PFSK-1 (cell line): ENCODE data around the gene OTUD1.

Experiments used
- FOXP2 ChIP-seq: optimal IDR thresholded peaks from 2 replicates; pipeline ENCODE3; 2011; ENCODE audit warnings: borderline replicate concordance, control low read depth, inconsistent platforms; ENCODE audit not compliant: insufficient read depth; ENCODE audit errors: extremely low read length, extremely low read depth
- POLR2AphosphoS5 ChIP-seq: IDR thresholded peaks from 2 replicates; pipeline ENCODE4 v1.6.1; 2012; ENCODE audit warnings: low read depth, mild to moderate bottlenecking, control low read depth, low read length, moderate library complexity
- SIN3A ChIP-seq: IDR thresholded peaks from 2 replicates; pipeline ENCODE4 v1.6.1; 2012; ENCODE audit warnings: mild to moderate bottlenecking, low read length, moderate library complexity, borderline replicate concordance; ENCODE audit not compliant: insufficient read depth
- TAF1 ChIP-seq: IDR thresholded peaks from 2 replicates; pipeline ENCODE4 v1.6.1; 2012; ENCODE audit warnings: low read length, control low read depth, borderline replicate concordance; ENCODE audit not compliant: insufficient read depth
- TF ChIP-seq, protein P1 (sequence below), 2 experiments: IDR thresholded peaks; 2 replicates each; pipeline versions ENCODE4 v1.6.1 to v1.8.0; 2011 to 2012; ENCODE audit warnings: low read depth in 2 of 2, low read length in 2 of 2, control low read depth in 1 of 2, inconsistent platforms in 1 of 2, mild to moderate bottlenecking in 1 of 2, moderate library complexity in 1 of 2; ENCODE audit not compliant: insufficient read depth in 1 of 2

DNA sequence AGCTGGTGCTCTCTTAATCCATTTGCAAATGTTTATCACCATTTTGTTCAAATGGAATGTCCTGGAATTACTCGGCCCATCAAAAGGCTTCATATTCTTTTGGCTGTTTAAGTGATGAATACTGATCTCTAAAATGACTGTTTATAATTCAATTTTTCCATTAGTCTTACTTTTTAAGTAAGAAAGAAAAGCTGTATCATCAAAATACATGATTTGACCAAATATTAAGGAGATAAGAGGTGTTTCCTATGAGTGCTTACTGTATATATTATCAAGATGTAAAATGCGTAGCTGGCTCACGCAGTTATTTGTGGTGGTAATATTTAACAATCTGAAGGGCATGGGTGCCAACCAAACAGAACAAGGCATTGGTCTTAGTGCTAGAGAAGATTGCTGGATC, 51.2 kb downstream of the OTUD1 start:
- TF ChIP-seq, protein P1, sequence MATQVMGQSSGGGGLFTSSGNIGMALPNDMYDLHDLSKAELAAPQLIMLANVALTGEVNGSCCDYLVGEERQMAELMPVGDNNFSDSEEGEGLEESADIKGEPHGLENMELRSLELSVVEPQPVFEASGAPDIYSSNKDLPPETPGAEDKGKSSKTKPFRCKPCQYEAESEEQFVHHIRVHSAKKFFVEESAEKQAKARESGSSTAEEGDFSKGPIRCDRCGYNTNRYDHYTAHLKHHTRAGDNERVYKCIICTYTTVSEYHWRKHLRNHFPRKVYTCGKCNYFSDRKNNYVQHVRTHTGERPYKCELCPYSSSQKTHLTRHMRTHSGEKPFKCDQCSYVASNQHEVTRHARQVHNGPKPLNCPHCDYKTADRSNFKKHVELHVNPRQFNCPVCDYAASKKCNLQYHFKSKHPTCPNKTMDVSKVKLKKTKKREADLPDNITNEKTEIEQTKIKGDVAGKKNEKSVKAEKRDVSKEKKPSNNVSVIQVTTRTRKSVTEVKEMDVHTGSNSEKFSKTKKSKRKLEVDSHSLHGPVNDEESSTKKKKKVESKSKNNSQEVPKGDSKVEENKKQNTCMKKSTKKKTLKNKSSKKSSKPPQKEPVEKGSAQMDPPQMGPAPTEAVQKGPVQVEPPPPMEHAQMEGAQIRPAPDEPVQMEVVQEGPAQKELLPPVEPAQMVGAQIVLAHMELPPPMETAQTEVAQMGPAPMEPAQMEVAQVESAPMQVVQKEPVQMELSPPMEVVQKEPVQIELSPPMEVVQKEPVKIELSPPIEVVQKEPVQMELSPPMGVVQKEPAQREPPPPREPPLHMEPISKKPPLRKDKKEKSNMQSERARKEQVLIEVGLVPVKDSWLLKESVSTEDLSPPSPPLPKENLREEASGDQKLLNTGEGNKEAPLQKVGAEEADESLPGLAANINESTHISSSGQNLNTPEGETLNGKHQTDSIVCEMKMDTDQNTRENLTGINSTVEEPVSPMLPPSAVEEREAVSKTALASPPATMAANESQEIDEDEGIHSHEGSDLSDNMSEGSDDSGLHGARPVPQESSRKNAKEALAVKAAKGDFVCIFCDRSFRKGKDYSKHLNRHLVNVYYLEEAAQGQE (IDR thresholded peaks at IDR 0.05; ENCODE audit: insufficient read depth in 1 of 2, low read depth in 2 of 2, low read length in 2 of 2): no peak
- TF ChIP-seq POLR2AphosphoS5: no peak
- TF ChIP-seq FOXP2: no peak
- no peak for TF ChIP-seq SIN3A
- no peak for TF ChIP-seq TAF1
